ENCODE measurements around the gene ALS2CL. TPM values are rescaled to one million over a fixed set of nuclear protein-coding genes. Genes with fewer than 3 reads are reported as not detected.
A peak's percentile ranks its signal among the peaks of the same experiment; 100 is the strongest.

ALS2CL gene
- total RNA-seq, 2 experiments from 2014 or later, result 5.1 TPM

DNA sequence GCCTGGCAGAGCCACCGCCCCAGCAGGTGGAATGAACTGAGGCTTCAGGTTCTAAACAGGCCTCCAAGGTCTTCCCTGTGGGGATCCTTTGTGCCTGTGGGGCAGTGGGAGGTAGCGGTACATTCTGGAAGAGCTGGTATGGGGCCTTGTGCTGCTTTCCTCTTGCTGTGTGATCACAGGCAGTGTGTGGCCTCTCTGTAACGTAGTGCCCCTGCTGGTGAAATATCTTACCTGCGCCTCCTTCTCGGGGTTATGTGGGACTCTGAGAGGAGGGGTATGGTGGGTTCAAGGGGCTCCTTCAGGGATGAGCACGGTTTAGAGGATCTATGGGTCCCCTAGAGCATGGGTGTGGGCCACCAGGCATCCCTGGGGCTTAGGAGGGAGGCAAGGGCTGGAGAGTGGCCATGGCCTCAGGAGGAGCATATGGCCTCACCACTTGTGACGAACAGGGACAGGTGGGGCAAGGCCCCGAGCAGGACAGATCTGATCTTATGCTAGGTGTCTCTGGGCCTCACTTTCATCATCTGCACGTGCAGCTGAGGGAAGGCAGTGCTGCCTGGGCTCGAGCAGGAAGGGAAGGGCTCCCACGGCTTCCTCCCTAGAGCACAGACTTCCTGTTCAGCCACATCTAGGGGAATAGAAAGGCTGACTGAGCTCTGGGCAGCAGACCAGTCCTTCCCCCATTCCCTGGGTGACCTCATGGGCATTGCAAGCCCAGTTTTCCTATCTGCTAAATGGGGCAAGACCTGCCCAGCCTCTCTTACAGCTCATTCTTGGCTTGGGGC is 1.9 kb upstream of the ALS2CL start:
- no peaks in the 10 kb centered on the region for H3K9me3 Mint-ChIP-seq
- peak overlapping the region; percentile 89 for H3K27ac Mint-ChIP-seq
- intact Hi-C loops (cut with micrococcal nuclease), result loop anchor here (10.0 kb wide), 2 partner anchors 211 to 289 kb away; no protein-coding TSS in a partner anchor
- no peaks in the 10 kb centered on the region for H3K36me3 Mint-ChIP-seq (ENCODE audit: low read depth)
- peak; percentile 73 for DNase-seq
- H3K4me3 Mint-ChIP-seq, result peak overlapping the region; percentile 84
- H3K27me3 Mint-ChIP-seq (ENCODE audit: low read depth), result no peaks in the 10 kb centered on the region
- peaks cover 58% of the 10 kb centered on the region for H3K4me1 Mint-ChIP-seq (ENCODE audit: low read depth)
- CTCF ChIA-PET, result interaction anchor here (0.9 to 2.3 kb wide), 6 partner anchors 10 to 685 kb away, joined by 3 to 8 read pairs (median 3); partner anchors contain the start of gene PTPN23

DNA sequence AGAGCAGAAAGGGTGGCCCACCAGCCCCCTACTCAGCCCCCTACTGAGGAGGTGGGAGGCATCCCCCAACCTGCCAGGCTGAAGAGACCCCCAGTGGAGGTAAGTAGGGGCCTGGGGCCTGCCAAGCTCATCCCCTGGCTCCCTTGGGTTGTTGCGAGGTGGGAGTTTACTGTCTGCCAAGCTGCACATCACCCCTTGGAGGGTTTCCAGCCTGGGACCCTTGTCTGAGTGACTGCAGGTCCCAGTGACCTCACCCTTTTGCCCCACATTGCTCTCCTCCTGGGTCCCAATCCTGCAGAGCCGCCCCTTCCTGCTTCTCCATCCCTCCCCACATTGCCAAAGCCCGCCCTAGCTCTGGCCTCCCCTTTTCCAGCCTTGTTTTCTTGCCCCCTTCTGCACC is 1.0 kb upstream of the ALS2CL start:
- Mint-ChIP-seq H3K4me3 (peak overlapping the region; percentile 84), H3K36me3 (ENCODE audit: low read depth) (no peaks in the 10 kb centered on the region), H3K27ac (peak overlapping the region; percentile 89), H3K27me3 (ENCODE audit: low read depth) (no peaks in the 10 kb centered on the region), H3K4me1 (ENCODE audit: low read depth) (peaks cover 58% of the 10 kb centered on the region), H3K9me3 (no peaks in the 10 kb centered on the region)
- DNase-seq, result no peak
- CTCF ChIA-PET, result interaction anchor here (2.3 kb wide), 1 partner anchor 11 kb away, joined by 8 read pairs; no protein-coding TSS in a partner anchor
- intact Hi-C loops (cut with micrococcal nuclease), result loop anchor here (5.0 to 10.0 kb wide), 3 partner anchors 153 to 290 kb away; no protein-coding TSS in a partner anchor

DNA sequence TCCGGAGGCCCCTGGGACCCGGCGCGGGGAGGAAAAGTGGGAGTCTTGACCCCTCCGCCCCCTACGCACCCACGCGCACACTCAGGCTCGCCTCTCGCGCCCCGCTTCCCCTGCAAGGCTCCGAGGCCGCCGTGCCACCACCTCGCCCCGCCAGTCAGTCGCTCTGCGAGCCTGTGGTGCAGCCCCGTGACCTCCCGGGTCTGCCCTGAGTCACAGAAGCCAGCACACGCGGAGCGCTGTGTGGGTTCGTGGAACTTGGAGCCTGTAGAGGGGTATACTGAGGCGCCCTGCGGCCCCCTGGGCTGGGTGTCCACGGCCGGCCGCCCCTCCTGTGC is 380 bp upstream of the ALS2CL start:
- peak overlapping the region; percentile 36 for H3K27ac Mint-ChIP-seq
- H3K27me3 Mint-ChIP-seq (ENCODE audit: low read depth), result no peaks in the 10 kb centered on the region
- H3K36me3 Mint-ChIP-seq (ENCODE audit: low read depth), result no peaks in the 10 kb centered on the region
- H3K4me1 Mint-ChIP-seq (ENCODE audit: low read depth), result peaks cover 55% of the 10 kb centered on the region
- peak; percentile 62 for DNase-seq
- H3K9me3 Mint-ChIP-seq, result no peaks in the 10 kb centered on the region
- intact Hi-C loops (cut with micrococcal nuclease), result loop anchor here (1.0 to 10.0 kb wide), 4 partner anchors 153 to 363 kb away; no protein-coding TSS in a partner anchor
- CTCF ChIA-PET, result interaction anchor here (0.8 kb wide), 1 partner anchor 135 kb away, joined by 3 read pairs; no protein-coding TSS in a partner anchor
- peak overlapping the region; percentile 84 for H3K4me3 Mint-ChIP-seq

DNA sequence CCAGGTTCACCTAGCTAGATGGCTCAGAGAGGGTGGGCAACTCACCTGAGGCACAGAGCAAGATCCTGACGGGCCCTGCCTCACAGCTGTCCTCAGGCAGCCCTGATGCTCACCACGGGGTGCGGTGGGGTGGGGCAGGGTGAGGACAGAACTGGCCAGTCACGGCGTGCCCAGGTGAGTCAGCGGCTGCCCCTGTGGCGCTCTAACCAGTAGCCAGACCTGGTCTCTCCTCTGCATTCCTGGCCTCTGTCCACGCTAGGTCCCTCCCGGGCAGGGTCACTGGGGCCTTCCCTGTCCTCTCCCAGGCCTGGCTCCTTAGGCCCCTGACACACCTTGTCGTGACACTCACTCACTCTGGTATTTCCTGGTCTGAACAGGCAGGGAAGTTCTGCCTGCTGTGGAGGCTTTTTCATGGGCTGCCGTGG is 901 bp downstream of the ALS2CL start:
- CTCF ChIA-PET, result interaction anchor here (0.6 to 1.4 kb wide), 4 partner anchors 10 to 684 kb away, joined by 3 to 7 read pairs (median 3); no protein-coding TSS in a partner anchor
- H3K27ac Mint-ChIP-seq, result peak overlapping the region; percentile 17
- intact Hi-C loops (cut with micrococcal nuclease), result loop anchor here (5.0 to 10.0 kb wide), 3 partner anchors 155 to 292 kb away; no protein-coding TSS in a partner anchor
- peaks cover 50% of the 10 kb centered on the region for H3K4me1 Mint-ChIP-seq (ENCODE audit: low read depth)
- no peak for DNase-seq
- no peaks in the 10 kb centered on the region for H3K9me3 Mint-ChIP-seq
- no peaks in the 10 kb centered on the region for H3K36me3 Mint-ChIP-seq (ENCODE audit: low read depth)
- H3K4me3 Mint-ChIP-seq, result peak overlapping the region; percentile 84
- no peaks in the 10 kb centered on the region for H3K27me3 Mint-ChIP-seq (ENCODE audit: low read depth)

DNA sequence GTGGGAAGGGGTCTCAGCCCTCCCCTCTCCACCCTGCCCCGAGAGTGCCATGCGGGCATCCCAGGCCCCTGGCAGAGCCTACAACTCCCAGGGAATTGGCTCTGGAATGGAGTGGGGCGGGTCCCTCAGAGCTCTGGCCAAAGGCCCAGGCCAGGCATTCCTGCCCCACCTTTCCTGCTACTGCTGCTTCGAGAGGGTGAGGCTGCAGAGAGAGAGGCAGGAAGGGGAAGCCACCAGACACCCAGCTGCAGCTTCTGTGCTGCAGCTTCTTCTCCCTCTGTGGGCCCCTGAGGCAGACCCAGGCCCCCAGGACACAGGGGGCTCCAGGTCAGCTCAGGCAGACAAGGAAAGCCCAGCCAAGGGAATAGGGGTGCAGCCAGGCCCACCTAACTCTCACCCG is 2.7 kb downstream of the ALS2CL start:
- H3K36me3 Mint-ChIP-seq (ENCODE audit: low read depth), result no peaks in the 10 kb centered on the region

DNA sequence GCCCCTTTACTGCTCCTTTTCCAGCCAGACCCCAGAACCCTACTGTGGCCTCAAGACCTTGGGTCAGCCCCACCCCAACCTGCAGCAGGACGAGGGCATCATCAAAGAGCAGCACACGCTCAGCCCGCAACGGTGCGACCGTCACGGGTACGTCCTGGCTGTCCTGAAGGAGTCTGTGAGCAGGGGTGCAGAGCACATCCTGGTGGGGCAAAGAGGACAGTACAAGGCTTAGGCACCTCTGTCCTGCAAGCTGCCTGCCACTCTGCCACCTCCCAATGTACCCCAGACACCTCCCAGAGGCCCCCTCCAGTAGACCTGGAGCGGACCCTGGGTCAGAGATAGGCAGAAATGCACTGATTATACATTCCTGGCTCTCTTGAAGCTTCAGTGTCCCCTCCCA is 8.0 kb downstream of the ALS2CL start:
- Mint-ChIP-seq H3K36me3 (ENCODE audit: low read depth) (peaks cover 1% of the 10 kb centered on the region), H3K27ac (no peak overlapping the region), H3K4me1 (ENCODE audit: low read depth) (peaks cover 3% of the 10 kb centered on the region), H3K9me3 (no peaks in the 10 kb centered on the region), H3K4me3 (no peak overlapping the region), H3K27me3 (ENCODE audit: low read depth) (no peaks in the 10 kb centered on the region)
- CTCF ChIA-PET, result no interaction called here
- intact Hi-C loops (cut with micrococcal nuclease), result no loop called here
- DNase-seq, result no peak

More for the DNA sequence above, 2.7 kb downstream of the ALS2CL start:
- no peaks in the 10 kb centered on the region for H3K9me3 Mint-ChIP-seq
- no peak overlapping the region for H3K27ac Mint-ChIP-seq
- H3K27me3 Mint-ChIP-seq (ENCODE audit: low read depth), result no peaks in the 10 kb centered on the region
- intact Hi-C loops (cut with micrococcal nuclease), result loop anchor here (5.0 to 10.0 kb wide), 3 partner anchors 157 to 294 kb away; no protein-coding TSS in a partner anchor
- DNase-seq, result no peak
- H3K4me3 Mint-ChIP-seq, result no peak overlapping the region
- H3K4me1 Mint-ChIP-seq (ENCODE audit: low read depth), result peaks cover 46% of the 10 kb centered on the region
- CTCF ChIA-PET, result interaction anchor here (1.2 kb wide), 1 partner anchor 204 kb away, joined by 3 read pairs; no protein-coding TSS in a partner anchor

DNA sequence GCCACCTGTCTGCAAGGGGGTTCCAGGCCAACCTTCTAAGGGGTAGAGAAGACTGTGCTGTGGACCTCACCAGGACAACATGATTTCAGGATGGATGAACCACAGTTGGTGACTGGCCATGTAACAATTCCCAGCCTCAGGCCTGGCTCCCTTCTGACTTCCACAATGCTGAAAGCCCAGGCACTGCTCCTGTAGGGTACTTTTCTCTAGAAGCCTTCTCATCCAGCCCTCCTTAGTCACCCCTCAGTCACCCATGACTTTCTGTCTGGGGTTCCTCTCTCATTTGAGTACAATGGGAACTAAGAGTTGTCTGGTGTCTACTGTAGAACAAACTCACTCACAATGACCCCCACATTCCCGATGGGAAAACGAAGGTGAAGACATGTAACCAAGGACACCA is 8.6 kb downstream of the ALS2CL start:
- DNase-seq, result no peak
- CTCF ChIA-PET, result interaction anchor here (0.6 kb wide), 2 partner anchors 15 to 123 kb away, joined by 3 read pairs; no protein-coding TSS in a partner anchor
- Mint-ChIP-seq H3K27ac (no peak overlapping the region), H3K36me3 (ENCODE audit: low read depth) (peaks cover 1% of the 10 kb centered on the region), H3K27me3 (ENCODE audit: low read depth) (no peaks in the 10 kb centered on the region), H3K4me3 (no peak overlapping the region), H3K4me1 (ENCODE audit: low read depth) (peaks cover under 1% of the 10 kb centered on the region), H3K9me3 (no peaks in the 10 kb centered on the region)
- intact Hi-C loops (cut with micrococcal nuclease), result no loop called here

DNA sequence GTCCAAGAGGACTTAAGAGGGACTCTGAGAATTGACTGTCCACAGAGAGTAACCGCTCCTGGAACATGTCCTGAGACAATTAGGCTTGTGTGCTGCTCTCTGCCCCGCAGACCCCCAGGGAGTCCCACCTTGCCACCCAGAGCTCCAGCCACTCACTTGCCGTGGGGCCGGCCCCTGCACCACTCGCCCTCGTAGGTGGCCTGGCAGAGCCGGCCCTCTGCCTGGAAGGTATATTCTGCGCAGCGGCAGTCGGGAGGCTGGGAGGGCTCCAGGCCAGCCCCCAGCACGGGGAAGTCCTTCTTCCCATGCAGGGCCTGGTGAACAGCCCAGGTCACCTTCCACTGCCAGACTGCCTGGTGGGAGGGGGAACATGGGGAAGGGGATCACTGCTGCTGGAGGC is 10.5 kb downstream of the ALS2CL start:
- H3K9me3 Mint-ChIP-seq, result no peaks in the 10 kb centered on the region
- H3K27me3 Mint-ChIP-seq (ENCODE audit: low read depth), result no peaks in the 10 kb centered on the region
- H3K27ac Mint-ChIP-seq, result no peak overlapping the region
- no peaks in the 10 kb centered on the region for H3K4me1 Mint-ChIP-seq (ENCODE audit: low read depth)
- peaks cover 3% of the 10 kb centered on the region for H3K36me3 Mint-ChIP-seq (ENCODE audit: low read depth)
- no peak for DNase-seq
- no peak overlapping the region for H3K4me3 Mint-ChIP-seq
- intact Hi-C loops (cut with micrococcal nuclease), result no loop called here
- CTCF ChIA-PET, result no interaction called here

DNA sequence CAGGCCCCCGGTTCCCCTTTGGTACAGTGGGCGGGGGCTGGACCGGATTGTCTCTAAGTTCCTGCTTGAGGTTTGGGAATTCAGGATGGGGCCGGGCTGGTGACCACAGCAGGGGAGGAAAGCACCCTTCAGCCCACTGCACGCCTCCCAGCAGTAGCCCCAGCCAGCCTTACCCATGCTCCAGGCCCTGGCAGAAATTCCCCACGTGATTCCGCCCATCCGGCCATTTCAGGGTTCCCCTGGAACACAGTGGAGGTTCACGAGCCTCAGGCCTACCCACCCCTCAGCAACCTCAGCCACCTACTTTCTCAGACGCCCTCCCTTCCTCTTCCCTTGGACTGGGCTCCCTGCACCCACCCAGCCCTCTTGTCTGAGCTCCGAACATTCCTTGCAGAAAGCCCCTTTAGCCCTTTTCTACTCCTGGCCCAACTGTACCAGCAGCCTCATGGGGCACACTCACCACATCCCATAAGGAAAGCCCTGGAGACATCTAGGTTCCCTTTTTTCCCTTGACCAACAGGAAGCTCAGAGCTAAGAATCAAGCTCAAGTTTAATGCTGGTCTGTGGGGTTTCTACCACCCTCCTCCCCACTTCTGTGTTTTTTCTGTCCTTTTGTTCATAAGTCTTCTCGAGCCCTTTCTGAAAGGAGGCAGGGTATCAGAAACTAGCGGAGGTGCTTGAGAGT is 11.5 kb downstream of the ALS2CL start:
- Mint-ChIP-seq H3K4me1 (ENCODE audit: low read depth) (no peaks in the 10 kb centered on the region), H3K36me3 (ENCODE audit: low read depth) (peaks cover 3% of the 10 kb centered on the region)

DNA sequence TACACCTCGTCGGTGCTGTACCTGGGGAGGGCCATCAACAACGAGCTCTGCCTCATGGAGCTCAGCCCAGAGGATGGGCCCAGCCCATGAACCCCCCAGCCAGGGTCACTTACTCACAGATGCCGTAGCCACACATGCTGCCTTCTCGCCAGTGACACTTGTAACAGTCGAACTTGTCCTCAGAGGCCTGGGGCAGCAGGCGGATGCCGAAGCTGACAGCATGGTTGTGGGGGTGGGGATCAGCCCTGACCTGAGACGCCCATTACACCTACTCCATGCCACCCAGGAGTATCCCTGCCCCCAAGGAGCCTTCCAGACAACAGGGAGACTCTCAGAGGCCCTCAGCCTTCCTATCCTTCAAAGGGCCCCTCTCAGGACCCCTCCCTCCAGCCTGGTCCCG is 12.1 kb downstream of the ALS2CL start:
- Mint-ChIP-seq H3K9me3 (no peaks in the 10 kb centered on the region), H3K27ac (no peak overlapping the region), H3K36me3 (ENCODE audit: low read depth) (peaks cover 3% of the 10 kb centered on the region), H3K4me3 (no peak overlapping the region), H3K4me1 (ENCODE audit: low read depth) (no peaks in the 10 kb centered on the region), H3K27me3 (ENCODE audit: low read depth) (no peaks in the 10 kb centered on the region)
- intact Hi-C loops (cut with micrococcal nuclease), result no loop called here
- CTCF ChIA-PET, result no interaction called here
- DNase-seq, result no peak

More for the DNA sequence above, 11.5 kb downstream of the ALS2CL start:
- intact Hi-C loops (cut with micrococcal nuclease), result no loop called here
- H3K27ac Mint-ChIP-seq, result no peak overlapping the region
- DNase-seq, result no peak
- H3K27me3 Mint-ChIP-seq (ENCODE audit: low read depth), result no peaks in the 10 kb centered on the region
- CTCF ChIA-PET, result interaction anchor here (1.0 kb wide), 1 partner anchor 10 kb away, joined by 3 read pairs; no protein-coding TSS in a partner anchor
- no peak overlapping the region for H3K4me3 Mint-ChIP-seq
- no peaks in the 10 kb centered on the region for H3K9me3 Mint-ChIP-seq

DNA sequence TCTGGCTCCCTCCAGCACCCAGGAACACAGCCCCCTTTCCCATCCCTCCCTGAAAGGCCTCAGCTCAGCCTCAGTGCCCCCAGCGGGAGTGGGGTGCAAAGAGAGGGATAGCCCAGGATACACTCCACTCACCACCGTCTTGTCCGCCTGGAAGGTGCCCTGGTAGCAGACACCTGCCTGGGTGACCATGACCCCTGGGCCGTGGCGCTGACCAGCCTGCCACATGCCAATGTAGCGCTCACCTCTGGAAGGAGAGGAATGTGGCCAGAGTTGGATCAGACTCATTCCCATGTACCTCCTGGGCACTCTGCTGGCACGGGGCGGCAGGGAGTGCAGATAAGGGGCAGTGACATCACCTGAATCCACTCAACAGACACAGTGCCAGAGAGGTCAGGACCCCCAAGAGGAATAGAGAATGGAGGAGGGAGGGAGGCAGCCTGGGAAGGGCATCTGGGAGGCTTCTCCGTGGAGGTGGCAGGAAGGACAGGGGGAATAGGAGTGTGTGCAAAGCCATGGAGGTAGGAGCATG is 13.1 kb downstream of the ALS2CL start:
- Mint-ChIP-seq H3K27ac (no peak overlapping the region), H3K27me3 (ENCODE audit: low read depth) (no peaks in the 10 kb centered on the region), H3K36me3 (ENCODE audit: low read depth) (peaks cover 3% of the 10 kb centered on the region), H3K4me1 (ENCODE audit: low read depth) (no peaks in the 10 kb centered on the region), H3K4me3 (no peak overlapping the region), H3K9me3 (no peaks in the 10 kb centered on the region)
- no peak for DNase-seq
- CTCF ChIA-PET, result interaction anchor here (1.3 kb wide), 1 partner anchor 230 kb away, joined by 3 read pairs; no protein-coding TSS in a partner anchor
- intact Hi-C loops (cut with micrococcal nuclease), result no loop called here

DNA sequence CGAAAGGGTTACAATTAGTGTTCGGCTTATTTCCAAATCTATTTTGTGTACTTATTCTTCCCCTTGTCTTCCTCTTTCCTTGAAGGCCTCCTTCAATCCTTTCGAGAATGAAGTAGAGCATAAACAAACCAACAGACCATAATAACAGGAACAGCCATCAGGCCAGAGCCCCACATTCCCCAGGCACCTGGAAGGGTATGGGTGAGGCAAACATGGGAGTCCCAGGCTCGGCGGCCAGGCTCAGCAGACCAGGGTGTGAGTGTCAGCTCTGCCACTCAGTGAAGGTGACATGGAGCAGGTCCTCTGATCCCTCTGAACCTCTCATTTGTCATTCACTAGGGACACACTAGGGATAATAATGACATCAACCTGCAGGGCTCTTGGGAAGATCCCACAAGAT is 13.8 kb downstream of the ALS2CL start:
- no peaks in the 10 kb centered on the region for H3K27me3 Mint-ChIP-seq (ENCODE audit: low read depth)
- H3K4me1 Mint-ChIP-seq (ENCODE audit: low read depth), result no peaks in the 10 kb centered on the region
- no peaks in the 10 kb centered on the region for H3K9me3 Mint-ChIP-seq
- CTCF ChIA-PET, result interaction anchor here (1.3 kb wide), 1 partner anchor 230 kb away, joined by 3 read pairs; no protein-coding TSS in a partner anchor
- H3K27ac Mint-ChIP-seq, result no peak overlapping the region
- H3K4me3 Mint-ChIP-seq, result no peak overlapping the region
- no peak for DNase-seq
- intact Hi-C loops (cut with micrococcal nuclease), result no loop called here
- H3K36me3 Mint-ChIP-seq (ENCODE audit: low read depth), result peaks cover 4% of the 10 kb centered on the region
